Stimulated activated CD4-positive, alpha-beta T cell treated with anti-CD3 and anti-CD28 coated beads, Interleukin-1b, Interleukin-23, amount 100 ng/mL, for 1 hour (primary cell): ENCODE measurements around the gene PRRT2.
A peak's percentile ranks its signal among the peaks of the same experiment; 100 is the strongest.
"Not testable (repeated sequence)": the region's sequence is repeated elsewhere in the genome, so short reads cannot be mapped to it uniquely, and the experiment has no call there.

Experiments
- DNase-seq, 2 donors: peaks; one replicate each; pipeline ENCODE4 v3.0.0-alpha.2; 2020; ENCODE audit warnings: low read depth in 2 of 2

PRRT2 gene

DNA sequence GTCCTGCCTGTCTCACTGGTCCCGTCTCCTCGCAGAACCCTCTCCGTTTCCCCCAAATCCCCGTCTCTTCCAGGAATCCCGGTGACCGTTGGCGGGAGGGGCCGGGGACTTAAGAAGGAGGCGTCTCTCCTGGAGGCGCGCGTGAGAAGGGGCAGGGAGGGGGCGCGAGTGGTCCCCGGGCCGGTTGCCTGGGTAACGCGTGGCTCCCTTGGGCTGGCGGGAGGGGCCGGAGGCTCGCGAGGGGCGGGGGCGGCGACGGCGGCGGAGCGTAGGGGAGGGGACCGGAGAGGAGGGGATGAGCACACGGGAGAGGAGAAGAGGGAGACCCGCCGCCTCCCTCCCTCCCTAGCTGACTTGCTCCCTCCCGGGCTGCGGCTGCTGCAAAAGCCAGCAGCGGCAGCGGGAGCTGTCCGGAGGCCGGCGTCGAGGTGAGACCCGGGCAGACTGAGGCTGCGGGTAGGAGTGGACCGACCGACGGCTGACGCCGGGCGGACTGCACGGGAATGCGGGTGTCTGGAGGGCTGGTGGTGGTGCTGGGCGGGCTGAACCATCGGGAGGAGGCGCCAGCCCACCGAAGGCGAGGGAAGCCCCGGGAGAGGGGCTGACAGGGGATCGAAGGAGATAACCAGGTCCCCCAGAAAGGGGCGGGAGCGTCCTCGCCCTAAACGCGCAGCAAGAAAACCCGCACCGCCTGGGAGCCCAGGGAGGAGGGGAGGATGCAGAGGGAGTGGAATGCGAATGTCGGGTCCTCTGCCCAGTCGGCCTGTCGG, at the start of gene PRRT2:
PRRT2 (plus strand) TSS at position 298 of the 770 bp plus-strand sequence. CDS start 862 bp downstream, outside the sequence.
- no peak for DNase-seq

DNA sequence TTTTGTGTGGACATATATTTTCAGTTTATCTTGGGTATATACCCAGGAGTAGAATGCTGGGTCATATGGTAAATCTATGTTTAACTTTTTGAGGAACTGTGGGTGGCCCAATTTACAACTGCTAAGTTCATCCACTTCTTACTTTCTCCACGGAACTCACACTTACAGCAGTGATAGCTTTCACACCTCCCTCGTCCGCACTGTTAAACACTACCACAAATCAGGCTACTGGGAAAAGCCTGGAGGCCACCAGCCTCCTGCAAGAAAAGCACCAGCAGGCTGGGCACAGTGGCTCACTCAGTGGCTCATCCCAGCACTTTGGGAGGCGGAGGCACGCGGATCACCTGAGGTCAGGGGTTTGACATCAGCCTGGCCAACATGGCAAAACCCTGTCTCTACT, 48.7 kb upstream of the PRRT2 start:
- no peak for DNase-seq

DNA sequence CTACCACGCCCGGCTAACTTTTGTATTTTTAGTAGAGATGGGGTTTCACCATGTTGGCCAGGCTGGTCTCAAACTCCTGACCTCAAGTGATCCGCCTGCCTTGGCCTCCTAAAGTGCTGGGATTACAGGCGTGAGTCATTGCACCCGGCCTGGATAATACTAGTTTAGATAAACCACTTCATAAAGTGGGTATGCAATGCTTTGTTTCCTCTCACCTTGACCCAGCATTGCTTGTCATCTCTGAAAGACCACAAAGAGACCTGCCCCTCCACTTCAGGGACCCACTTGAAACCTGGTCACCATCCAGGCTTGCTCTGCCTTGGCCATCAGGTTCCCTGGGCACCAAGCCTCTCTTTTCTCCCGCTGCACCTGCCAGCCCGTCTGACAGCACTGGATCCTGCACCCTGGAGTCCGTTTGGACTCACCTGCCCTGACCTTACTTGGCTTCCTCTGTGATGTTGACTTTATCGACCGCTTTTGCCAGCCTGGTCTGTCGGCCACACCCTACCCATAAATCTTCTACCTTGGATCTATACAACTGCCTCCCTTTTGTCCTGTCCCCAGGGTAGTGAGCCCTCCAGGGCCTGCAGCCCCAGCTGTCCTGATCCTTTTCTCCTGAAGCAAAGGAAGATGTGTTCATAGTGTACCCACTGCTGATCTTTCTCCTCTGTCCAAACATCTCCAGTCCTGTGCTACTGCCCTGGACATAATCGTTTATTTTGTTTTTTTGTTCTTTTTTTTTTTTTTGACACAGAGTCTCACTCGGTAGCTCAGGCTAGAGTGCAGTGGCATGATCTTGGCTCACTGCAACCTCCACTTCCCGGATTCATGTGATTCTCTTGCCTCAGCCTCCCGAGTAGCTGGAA, 46.6 kb upstream of the PRRT2 start:
- no peak for DNase-seq

DNA sequence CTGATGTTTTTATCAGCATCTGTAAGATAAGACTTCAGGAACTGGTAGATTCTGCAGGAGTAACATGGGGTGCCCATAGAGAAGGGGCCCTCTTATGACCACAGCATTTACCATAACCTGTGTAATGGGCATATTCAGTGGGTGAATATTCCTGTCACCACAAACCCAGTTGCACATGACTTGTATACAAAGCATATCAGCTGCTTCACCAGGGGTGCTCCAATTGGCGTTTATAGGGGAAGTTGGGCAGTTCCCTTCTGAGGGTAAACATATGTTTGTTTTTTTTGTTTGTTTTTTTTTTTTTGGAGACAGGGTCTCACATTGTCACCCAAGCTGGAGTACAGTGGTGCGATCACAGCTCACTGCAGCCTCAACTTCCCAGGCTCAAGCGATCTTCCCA, 45.4 kb upstream of the PRRT2 start:
- DNase-seq, result no peak

DNA sequence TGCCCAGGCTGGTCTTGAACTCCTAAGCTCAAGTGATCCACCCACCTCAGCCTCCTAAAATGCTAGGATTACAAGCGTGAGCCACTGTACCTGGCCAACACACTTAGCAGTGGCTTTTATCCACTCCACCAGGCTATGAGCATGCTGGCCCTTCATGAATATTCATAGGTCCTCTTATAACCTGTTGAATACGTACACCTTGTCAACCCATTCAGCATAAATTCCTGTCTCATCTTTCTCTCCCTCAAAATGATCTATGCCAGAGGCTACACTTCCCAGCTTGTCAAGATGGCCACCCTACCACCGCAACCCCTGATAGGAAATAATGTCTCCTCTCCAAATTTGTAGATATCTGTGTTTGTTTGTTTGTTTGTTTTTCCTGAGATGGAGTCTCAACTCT, 44.9 kb upstream of the PRRT2 start:
- no peak for DNase-seq

DNA sequence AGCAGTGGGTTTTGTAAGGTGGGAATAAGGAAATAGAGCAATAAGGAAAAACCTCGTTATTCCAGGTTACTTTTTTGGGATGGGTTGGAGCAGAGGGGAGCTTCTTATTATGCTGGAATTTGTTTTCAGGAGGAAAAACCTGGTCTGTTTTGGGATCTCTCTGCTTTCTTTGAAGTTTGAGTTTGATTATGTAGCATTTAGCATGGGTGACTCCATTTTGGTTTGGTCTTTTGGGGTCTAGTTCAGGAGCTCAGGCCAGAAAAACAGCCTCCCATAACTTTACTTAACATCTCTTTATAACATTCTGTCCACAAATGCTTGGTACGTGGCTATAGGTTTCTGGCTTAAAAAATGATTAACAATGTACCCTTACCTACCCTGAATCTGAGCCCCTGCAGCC, 42.5 kb upstream of the PRRT2 start:
- no peak for DNase-seq

DNA sequence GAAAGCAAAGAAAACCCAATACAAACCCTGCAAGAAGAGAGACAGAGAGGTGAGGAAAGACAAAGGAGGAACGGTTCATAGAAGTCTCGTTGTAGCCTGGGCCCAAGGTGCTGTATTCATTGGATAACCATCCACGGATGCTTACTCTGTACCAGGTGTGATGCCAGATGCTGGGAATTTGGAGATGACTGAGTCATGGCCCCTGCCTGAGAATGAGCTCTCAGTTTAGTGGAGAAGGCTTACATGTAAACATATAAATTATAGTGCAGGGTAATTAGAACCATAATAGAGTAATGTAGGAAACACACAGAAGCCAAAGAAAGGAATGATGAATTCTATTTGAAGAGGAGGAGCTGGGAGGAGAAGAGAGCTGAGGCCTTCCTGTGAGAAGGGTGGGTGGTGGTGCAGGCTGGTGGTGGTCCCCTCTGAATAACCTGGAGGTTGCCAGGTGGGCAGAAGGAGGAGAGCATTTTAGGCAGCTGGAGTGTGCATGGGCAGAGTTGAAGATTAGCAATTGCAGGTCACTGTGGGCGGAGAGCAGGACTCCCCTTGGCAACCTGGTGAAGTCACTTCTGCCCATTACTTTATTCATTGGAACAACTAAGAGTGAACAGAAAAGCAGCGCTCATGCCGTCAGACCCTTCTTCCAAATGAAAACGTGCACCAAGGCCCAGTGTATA, 41.6 kb upstream of the PRRT2 start:
- no peak for DNase-seq

DNA sequence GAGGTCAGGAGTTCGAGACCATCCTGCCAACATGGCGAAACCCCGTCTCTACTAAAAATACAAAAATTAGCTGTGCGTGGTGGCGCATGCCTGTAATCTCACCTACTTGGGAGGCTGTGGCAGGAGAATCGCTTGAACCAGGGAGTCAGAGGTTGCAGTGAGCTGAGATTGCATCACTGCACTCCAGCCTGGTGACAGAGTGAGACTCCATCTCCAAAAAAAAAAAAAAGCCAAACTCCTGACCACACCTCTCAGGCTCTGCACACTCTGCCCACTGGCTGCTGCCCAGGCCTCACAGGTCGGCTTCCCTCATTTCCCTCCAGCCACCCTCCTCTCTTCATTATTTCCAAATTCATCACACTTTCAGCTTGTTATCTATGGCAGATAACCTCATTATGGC, 39.7 kb upstream of the PRRT2 start:
- not testable (repeated sequence) for DNase-seq

DNA sequence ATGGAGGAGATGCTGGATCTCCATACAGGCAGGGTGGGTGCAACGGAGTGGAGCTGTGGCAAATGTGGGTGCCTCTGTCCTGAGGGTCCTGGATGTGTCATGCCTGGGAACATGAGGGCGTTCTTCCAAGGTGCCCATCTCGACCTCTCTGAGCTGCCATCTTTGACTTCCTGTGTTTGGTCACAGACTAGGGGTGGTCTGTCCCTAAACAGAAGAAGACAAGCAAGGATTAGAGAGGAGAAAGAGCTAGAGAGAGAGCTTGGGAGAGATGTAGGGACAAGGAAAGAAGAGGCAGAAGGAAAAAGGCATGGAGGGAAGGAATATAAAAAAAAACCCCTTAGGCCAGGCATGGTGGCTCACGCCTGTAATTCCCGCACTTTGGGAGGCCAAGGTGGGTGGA, 37.3 kb upstream of the PRRT2 start:
- no peak for DNase-seq

DNA sequence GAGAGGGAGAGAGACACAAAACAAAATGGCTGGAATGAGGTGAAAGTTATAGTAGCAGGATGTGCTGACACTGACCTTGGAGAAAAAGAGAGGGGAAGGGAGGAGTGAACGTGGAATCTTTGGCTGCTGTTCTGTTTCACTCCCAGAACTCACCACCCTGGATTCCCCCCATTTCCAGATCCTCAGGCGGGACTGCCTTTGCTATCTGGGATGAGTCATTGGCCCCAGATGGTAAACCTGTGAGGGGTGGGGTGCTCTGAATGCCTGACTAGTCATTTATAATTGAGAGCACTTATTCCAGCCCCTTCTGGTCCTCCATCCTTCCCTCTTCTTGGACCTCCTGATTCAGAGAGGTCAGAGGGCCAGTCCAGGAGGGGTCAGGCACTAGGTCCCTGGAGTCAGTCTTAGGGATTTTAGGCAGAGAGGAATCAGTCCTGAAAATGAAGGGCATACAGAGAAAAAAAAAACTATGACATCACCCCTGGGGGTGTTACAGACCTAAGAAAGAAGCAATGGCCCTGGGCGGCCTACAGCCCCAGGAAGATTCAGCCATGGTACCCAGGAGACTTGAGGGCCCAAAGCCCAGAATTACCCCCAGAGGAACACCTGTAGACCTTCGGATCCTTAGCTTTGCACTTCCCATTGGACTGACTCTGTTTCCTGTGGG, 36.1 kb upstream of the PRRT2 start:
- DNase-seq, result no peak

DNA sequence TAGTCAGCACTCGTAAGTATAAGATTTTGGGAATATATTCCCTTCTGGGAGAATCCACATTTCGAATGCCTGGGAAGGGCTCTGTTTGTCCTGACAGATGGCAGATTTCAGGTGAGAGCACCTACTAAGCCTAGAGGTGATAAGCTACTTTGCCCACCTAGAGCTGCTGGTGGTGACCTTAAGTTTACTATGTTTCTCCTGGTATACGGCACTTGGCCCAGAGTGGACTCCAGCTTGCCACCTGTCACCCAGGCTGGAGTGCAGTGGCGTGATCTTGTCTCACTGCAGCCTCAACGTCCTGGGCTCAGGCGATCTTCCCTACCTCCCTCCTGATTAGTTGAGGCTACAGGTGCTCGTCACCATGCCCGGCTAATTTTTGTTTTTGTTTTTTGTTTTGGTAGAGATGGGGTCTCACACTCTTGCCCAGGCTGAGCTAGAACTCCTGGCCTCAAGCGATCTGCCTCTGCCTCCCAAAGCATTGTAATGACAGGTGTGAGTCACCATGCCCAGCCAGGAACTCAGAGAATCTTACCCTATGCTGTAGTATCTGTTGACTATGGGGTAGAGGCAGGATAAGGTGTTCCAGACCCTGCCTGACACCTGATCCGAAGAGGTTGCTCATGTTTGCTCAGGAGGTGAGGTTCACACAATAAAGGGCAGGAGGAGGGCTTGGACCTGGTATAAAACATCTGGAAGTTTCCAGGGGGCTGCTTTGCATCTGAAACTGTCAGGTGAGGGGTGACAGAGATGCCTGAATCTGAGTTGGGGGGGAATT, 34.2 kb upstream of the PRRT2 start, which contains the start of gene ZG16:
ZG16 (plus strand) TSS at position 681 of the 775 bp plus-strand sequence. CDS start 1,011 bp downstream, outside the sequence.
- no peak for DNase-seq

DNA sequence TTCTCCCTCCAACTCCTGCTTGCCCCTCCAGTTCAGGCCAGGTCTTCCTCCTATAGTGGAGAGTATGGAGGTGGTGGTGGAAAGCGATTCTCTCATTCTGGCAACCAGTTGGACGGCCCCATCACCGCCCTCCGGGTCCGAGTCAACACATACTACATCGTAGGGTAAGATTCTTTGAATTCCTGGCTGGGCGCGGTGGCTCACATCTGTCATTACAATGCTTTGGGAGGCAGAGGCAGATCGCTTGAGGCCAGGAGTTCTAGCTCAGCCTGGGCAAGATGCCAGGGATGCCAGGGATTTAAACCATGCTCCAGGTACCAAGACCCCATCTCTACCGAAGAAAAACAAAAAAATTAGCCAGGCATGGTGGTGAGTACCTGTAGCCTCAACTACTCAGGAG, 32.5 kb upstream of the PRRT2 start:
- DNase-seq, result no peak

DNA sequence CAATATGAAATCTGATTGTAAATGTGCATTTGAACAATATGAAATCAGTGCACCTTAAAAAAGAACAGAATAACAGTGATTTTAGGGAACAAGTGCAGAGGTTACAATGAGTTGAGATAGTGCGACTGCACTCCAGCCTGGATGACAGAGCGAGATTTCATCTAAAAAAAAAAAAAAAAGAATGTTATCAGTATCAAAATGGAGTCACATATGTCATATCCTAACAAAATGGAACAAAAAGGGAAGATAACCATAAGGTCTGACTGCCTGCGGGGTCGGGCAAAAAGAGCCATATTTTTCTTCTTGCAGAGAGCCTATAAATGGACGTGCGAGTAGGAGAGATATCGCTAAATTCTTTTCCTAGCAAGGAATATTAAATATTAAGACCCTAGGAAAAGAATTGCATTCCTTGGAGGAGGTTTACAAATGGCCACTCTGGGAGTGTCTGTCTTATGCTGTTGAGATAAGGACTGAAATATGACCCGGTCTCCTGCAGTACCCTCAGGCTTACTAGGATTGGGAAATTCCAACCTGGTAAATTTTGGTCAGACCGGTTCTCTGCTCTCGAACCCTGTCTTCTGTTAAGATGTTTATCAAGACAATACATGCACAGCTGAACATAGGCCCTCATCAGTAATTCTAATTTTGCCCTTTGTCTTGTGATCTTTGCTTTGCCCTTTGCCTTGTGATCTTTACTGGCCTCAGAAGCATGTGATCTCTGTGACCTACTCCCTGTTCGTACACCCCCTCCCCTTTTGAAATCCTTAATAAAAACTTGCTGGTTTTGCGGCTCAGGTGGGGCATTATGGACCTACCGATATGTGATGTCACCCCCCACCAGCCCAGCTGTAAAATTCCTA, 28.7 kb upstream of the PRRT2 start:
- not testable (repeated sequence) for DNase-seq

DNA sequence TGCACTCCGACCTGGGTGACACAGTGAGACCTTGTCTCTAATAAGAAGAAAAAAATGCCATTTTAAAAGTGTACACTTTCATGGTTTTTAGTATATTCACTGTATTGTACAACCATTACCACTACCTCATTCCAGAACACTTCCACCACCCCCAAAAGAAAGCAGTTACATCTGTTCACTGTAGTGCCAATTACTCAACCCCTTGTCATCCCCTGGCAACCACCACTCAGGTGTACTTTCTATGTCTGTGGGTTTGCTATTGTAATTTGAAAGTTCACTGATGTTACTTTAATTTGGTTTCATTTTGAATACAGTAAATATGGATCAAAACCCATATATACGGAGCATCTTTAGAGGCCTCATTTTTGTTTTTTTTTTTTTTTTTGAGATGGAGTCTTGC, 27.8 kb upstream of the PRRT2 start:
- DNase-seq, result no peak

DNA sequence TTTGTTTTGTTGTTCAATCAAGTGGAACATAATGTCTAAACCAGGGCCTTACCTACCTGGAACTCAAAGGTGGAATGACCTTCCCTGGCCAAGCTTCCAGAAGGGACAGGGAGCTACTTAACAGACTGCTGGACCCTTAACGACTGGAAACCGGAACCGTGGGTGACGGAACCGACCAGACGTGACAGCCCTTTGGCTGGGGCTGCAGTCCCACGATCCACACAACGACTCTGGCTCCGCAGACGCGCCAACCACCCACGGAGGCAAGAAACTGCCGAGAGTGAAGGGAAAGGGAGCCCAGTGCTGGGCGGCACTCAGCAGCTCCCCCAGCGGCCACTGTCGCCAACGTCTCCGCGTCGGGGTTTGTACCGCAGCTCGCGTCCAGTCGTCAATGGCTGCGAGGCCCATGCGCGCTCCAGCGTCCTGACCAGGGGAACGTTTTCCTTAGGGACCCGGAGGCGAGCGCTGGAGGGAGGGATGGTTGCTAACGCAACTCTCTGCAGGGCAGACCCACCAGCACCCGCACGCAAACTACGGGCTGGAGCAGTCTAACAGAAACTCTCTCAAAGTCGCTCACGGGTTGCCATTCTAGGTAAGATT, 27.0 kb upstream of the PRRT2 start:
- peak in 1 of 2 donors; percentile 50 for DNase-seq

DNA sequence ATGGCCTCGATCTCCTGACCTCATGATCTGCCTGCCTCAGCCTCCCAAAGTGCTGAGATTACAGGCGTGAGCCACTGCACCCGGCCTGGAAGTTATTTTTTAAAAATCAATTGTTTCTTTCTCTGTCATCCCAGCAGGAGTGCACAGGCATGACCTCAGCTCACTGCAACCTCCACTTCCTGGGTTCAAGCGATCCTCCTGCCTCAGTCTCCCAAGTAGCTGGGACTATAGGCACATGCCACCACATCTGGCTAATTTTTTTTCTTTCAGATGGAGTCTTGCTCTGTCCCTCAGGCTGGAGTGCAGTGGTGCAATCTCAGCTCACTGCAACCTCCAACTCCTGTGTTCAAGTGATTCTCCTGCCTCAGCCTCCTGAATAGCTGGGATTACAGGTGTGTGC, 24.8 kb upstream of the PRRT2 start:
- DNase-seq, result not testable (repeated sequence)

DNA sequence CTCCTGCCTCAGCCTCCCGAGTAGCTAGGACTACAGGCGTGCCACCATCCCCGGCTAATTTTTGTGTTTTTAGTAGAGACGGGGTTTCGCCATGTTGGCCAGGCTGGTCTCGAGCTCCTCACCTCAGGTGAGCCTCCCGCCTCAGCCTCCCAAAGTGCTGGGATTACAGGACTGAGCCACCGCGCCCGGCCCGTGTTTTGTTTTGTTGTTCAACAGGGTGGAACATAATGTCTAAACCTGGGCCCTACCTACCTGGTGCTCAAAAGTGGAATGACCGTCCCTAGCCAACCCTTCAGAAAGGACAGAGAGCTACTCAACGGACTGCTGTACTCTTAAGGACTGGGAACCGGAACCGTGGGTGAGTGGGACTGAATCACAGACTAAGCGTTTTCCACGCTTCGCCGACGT, 22.2 kb upstream of the PRRT2 start:
- no peak for DNase-seq

DNA sequence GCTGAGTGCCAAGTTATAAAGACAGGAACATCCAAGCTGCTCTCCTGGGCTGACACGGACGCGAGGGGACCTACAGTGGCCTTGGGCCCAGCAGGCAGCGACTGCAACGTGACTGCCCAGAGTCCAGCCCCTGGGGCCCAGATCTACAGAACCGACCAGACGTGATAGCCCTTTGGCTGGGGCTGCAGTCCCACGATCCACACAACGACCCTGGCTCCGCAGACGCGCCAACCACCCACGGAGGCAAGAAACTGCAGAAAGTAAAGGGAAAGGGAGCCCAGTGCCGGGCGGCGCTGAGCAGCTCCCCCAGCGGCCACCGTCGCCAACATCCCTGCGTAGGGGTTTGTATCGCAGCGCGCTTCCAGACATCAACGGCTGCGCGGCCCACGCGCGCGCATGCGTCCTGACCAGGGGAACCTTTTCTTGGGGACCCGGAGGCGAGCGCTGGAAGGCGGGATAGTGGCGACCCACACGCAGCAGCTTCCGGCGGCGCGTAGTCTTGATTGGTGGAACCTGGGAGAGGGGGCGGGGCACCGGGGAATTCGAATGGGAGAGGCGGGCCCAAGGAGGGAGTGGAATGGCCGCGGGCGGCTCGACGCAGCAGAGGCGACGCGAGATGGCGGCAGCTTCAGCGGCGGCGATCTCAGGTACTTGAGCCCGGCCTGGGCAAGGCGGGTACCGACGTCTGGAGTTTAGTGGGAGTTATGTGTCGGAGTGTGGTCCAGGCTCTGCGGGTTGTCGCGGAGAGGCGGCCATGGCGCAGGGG, 21.6 kb upstream of the PRRT2 start, which contains the start of gene KIF22:
KIF22 (plus strand) TSS at position 569 of the 766 bp plus-strand sequence; CDS start at position 578, 9 bp downstream.
- peak; percentile 99 for DNase-seq
